ENCODE data around the gene NR0B2. TPM values are rescaled to one million over a fixed set of nuclear protein-coding genes. Genes with fewer than 3 reads are reported as not detected.
A peak's percentile ranks its signal among the peaks of the same experiment; 100 is the strongest.

NR0B2 gene
- total RNA-seq, 1 donor from 2014 or later, result not detected

- no peak for DNase-seq (ENCODE audit: extremely low read depth, low read depth, low spot score)
Measured at GRCh38 chr1:26938004-26938658, 24.4 kb upstream of the NR0B2 start.

- DNase-seq (ENCODE audit: extremely low read depth, low read depth, low spot score), result no peak
Measured at GRCh38 chr1:26936823-26937222, 23.0 kb upstream of the NR0B2 start.

GRCh38 chr1:26932531-26932930, 18.8 kb upstream of the NR0B2 start:
- DNase-seq (ENCODE audit: extremely low read depth, low read depth, low spot score), result no peak

GRCh38 chr1:26923711-26924110, 9.9 kb upstream of the NR0B2 start:
- DNase-seq (ENCODE audit: extremely low read depth, low read depth, low spot score), result peak; percentile 57

- DNase-seq (ENCODE audit: extremely low read depth, low read depth, low spot score), result no peak
Measured at GRCh38 chr1:26922901-26923300, 9.1 kb upstream of the NR0B2 start.

GRCh38 chr1:26922431-26922729, 8.6 kb upstream of the NR0B2 start:
- no peak for DNase-seq (ENCODE audit: extremely low read depth, low read depth, low spot score)

GRCh38 chr1:26921540-26922430, 8.0 kb upstream of the NR0B2 start, which contains the start of gene NUDC:
TSS of gene NUDC (plus strand) at chr1:26921743. CDS start at chr1:26921849, 106 bp downstream.
- peak; percentile 83 for DNase-seq (ENCODE audit: extremely low read depth, low read depth, low spot score)

- no peak for DNase-seq (ENCODE audit: extremely low read depth, low read depth, low spot score)
Measured at GRCh38 chr1:26921126-26921539, 7.4 kb upstream of the NR0B2 start.

GRCh38 chr1:26915204-26915842, 1.5 kb upstream of the NR0B2 start:
- DNase-seq (ENCODE audit: extremely low read depth, low read depth, low spot score), result no peak

- DNase-seq (ENCODE audit: extremely low read depth, low read depth, low spot score), result no peak
Measured at GRCh38 chr1:26913389-26913753, 404 bp downstream of the NR0B2 start.

GRCh38 chr1:26912147-26912490, 1.7 kb downstream of the NR0B2 start:
- DNase-seq (ENCODE audit: extremely low read depth, low read depth, low spot score), result no peak

- no peak for DNase-seq (ENCODE audit: extremely low read depth, low read depth, low spot score)
Measured at GRCh38 chr1:26911399-26912146, 2.2 kb downstream of the NR0B2 start.

- DNase-seq (ENCODE audit: extremely low read depth, low read depth, low spot score), result no peak
Measured at GRCh38 chr1:26910343-26911160, 3.2 kb downstream of the NR0B2 start.

GRCh38 chr1:26909951-26910342, 3.8 kb downstream of the NR0B2 start:
- no peak for DNase-seq (ENCODE audit: extremely low read depth, low read depth, low spot score)

GRCh38 chr1:26907071-26907917, 6.5 kb downstream of the NR0B2 start:
- no peak for DNase-seq (ENCODE audit: extremely low read depth, low read depth, low spot score)

- DNase-seq (ENCODE audit: extremely low read depth, low read depth, low spot score), result no peak
Measured at GRCh38 chr1:26900815-26901511, 12.8 kb downstream of the NR0B2 start.

- peak; percentile 92 for DNase-seq (ENCODE audit: extremely low read depth, low read depth, low spot score)
Measured at GRCh38 chr1:26900001-26900814, 13.6 kb downstream of the NR0B2 start, which contains the start of gene GPATCH3. TSS of gene GPATCH3 (minus strand) at chr1:26900467. CDS start at chr1:26900442, 25 bp downstream.

GRCh38 chr1:26897351-26897750, 16.4 kb downstream of the NR0B2 start:
- no peak for DNase-seq (ENCODE audit: extremely low read depth, low read depth, low spot score)

Data from glomerular endothelial cell (primary cell).